Gastroesophageal sphincter (tissue), 4 donors: Measurements from ENCODE around the gene VIPR2. TPM values are rescaled to one million over a fixed set of nuclear protein-coding genes. Genes with fewer than 3 reads are reported as not detected.
"Not testable (repeated sequence)": the region's sequence is repeated elsewhere in the genome, so short reads cannot be mapped to it uniquely, and the experiment has no call there.

Experiments
- ATAC-seq: fragments of 150-250 bp; one replicate; pipeline ENCODE4 v1.9.1; 2016; ENCODE audit warnings: mild to moderate bottlenecking, moderate library complexity
- H3K27ac ChIP-seq, 4 donors: fragments of 200-600 bp; sonication (generic) in 3 of 4; 1 replicate in 3 of 4; 2 replicates in 1 of 4; pipeline ENCODE4 v1.5.1; 2016 to 2019
- H3K27me3 ChIP-seq: fragments of 200-600 bp; sonication (generic); one replicate; pipeline ENCODE4 v1.5.1; 2019
- H3K36me3 ChIP-seq, 2 donors: fragments of 200-600 bp; sonication (generic); one replicate each; pipeline ENCODE4 v1.5.1; 2019; ENCODE audit warnings: control low read depth in 1 of 2
- H3K4me1 ChIP-seq, 3 donors: fragments of 200-600 bp; sonication (generic); 1 replicate in 2 of 3; 2 replicates in 1 of 3; pipeline ENCODE4 v1.5.1; 2016 to 2019; ENCODE audit warnings: control low read depth in 2 of 3
- H3K4me3 ChIP-seq, 2 donors: fragments of 200-600 bp; sonication (generic); one replicate each; pipeline ENCODE4 v1.5.1; 2019; ENCODE audit warnings: mild to moderate bottlenecking in 1 of 2, moderate library complexity in 1 of 2
- H3K9me3 ChIP-seq, 3 donors: fragments of 200-600 bp; sonication (generic); one replicate each; pipeline ENCODE4 v1.5.1; 2017 to 2019; ENCODE audit warnings: control low read depth in 2 of 3
- EP300 ChIP-seq: sonication (generic); formaldehyde crosslinking; IDR thresholded peaks from one replicate; pipeline ENCODE4 v1.6.1; 2017; ENCODE audit warnings: antibody characterized with exemption, mild to moderate bottlenecking
- POLR2A ChIP-seq, 2 donors: fragments of 450-650 bp; IDR thresholded peaks; one replicate each; pipeline ENCODE4 v1.6.1; 2017; ENCODE audit warnings: antibody characterized with exemption in 2 of 2, mild to moderate bottlenecking in 2 of 2, moderate library complexity in 1 of 2
- POLR2AphosphoS5 ChIP-seq: sonication (generic); formaldehyde crosslinking; IDR thresholded peaks from one replicate; pipeline ENCODE4 v1.6.1; 2017; ENCODE audit warnings: antibody characterized with exemption
- WGBS, 2 donors: methylation state at CpG; one replicate each; pipeline ENCODE4 v1.1.5; 2018; ENCODE audit warnings: low coverage in 1 of 2; 5-methylcytosine and 5-hydroxymethylcytosine counted together
- total RNA-seq, 4 donors: library from RNA; depleted of rRNA; stranded (reverse); fragments of >200 nt; gene quantifications; one replicate each; pipeline ENCODE4 v1.1.0, GENCODE V29; 2016
- TF ChIP-seq, protein P1 (sequence below), 4 experiments: fragments of 200-600 bp in 2 of 4; fragments of 450-650 bp in 2 of 4; sonication (generic) in 1 of 4; IDR thresholded peaks; one replicate each; pipeline ENCODE4 v1.5.1; 2017 to 2019; ENCODE audit warnings: antibody characterized with exemption in 4 of 4, mild to moderate bottlenecking in 2 of 4, moderate library complexity in 2 of 4

The VIPR2 gene
- total RNA-seq, 4 donors from 2014 or later, result 13.3 to 52.5 (median 27.4) TPM

DNA sequence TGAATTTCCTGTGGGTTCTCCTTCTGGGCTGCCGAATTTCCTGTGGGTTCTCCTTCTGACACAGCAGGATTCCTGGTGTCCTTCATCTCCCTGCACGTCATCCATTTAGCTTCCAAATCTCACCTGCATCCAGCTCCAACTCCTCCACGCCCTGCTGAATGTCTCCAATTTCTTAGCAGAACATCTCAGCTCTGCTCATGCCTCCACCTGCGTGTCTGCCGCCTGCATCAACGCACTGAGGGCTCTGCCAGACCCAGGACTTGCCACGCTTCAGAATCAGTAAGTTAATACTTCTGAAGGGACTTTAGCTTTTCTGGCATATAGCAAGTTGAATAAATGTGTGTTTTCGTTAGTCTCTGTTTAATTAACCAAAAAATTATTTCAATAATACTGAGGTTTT lies 31.1 kb upstream of the VIPR2 start:
- Histone ChIP-seq H3K36me3 (no peaks in the 10 kb centered on the region), H3K4me3 (no peak overlapping the region), H3K27ac (no peak overlapping the region), H3K27me3 (no peaks in the 10 kb centered on the region), H3K4me1 (no peaks in the 10 kb centered on the region), H3K9me3 (peaks cover 0 to 11% (median 0%) of the 10 kb centered on the region in 3 donors)
- 82 to 90% methylated on average over 7 to 8 of the region's 8 CpGs for WGBS, 2 donors
- ATAC-seq, result no peak
- no peak for TF ChIP-seq POLR2AphosphoS5

DNA sequence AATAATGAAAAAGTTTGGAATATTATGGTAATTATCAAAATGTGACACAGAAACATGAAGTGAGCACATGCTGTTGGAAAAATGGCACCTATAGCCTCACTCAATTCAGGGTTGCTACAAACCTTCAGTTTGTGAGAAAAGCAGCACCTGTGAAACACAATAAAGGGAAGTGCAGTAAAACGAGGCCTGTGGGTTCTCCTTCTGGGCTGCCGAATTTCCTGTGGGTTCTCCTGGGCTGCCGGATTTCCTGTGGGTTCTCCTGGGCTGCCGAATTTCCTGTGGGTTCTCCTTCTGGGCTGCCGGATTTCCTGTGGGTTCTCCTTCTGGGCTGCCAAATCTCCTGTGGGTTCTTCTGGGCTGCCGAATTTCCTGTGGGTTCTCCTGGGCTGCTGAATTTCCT lies 30.4 kb upstream of the VIPR2 start:
- H3K9me3 ChIP-seq, result peaks cover 0 to 11% (median 0%) of the 10 kb centered on the region in 3 donors
- 79 to 86% methylated on average over 4 to 6 of the region's 6 CpGs for WGBS, 2 donors
- not testable (repeated sequence) for H3K4me1 ChIP-seq, H3K27me3 ChIP-seq, H3K4me3 ChIP-seq, ATAC-seq, H3K27ac ChIP-seq, H3K36me3 ChIP-seq

DNA sequence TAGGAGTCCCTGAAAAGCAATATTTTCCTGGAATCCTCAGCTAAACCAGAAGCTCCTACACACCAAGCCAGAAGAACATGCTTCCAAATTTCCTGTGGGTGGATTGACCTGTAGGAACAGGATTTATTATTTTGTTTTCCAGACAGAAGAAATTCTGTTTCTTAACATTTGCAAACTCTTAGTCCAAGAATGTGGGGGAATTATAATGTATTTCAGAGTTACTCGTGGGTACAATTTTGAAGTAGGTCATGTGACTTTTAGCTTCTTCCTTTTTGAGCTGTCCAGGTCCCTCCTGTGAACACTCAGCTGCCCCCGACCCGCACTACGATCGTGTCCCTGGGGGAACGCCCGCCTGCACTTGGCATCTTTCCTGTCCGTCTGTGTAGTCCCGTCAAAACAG lies 27.7 kb upstream of the VIPR2 start:
- TF ChIP-seq, protein P1, sequence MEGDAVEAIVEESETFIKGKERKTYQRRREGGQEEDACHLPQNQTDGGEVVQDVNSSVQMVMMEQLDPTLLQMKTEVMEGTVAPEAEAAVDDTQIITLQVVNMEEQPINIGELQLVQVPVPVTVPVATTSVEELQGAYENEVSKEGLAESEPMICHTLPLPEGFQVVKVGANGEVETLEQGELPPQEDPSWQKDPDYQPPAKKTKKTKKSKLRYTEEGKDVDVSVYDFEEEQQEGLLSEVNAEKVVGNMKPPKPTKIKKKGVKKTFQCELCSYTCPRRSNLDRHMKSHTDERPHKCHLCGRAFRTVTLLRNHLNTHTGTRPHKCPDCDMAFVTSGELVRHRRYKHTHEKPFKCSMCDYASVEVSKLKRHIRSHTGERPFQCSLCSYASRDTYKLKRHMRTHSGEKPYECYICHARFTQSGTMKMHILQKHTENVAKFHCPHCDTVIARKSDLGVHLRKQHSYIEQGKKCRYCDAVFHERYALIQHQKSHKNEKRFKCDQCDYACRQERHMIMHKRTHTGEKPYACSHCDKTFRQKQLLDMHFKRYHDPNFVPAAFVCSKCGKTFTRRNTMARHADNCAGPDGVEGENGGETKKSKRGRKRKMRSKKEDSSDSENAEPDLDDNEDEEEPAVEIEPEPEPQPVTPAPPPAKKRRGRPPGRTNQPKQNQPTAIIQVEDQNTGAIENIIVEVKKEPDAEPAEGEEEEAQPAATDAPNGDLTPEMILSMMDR (IDR thresholded peaks at IDR 0.05), result no peak
- TF ChIP-seq EP300, result no peak
- TF ChIP-seq POLR2AphosphoS5, result no peak
- no peak for TF ChIP-seq POLR2A (IDR thresholded peaks at IDR 0.05)
- Histone ChIP-seq H3K4me1 (no peaks in the 10 kb centered on the region), H3K9me3 (peaks cover 0 to 11% (median 0%) of the 10 kb centered on the region in 3 donors), H3K27me3 (no peaks in the 10 kb centered on the region), H3K36me3 (no peaks in the 10 kb centered on the region), H3K27ac (no peak overlapping the region), H3K4me3 (no peak overlapping the region)
- 68 to 77% methylated on average over 9 of the region's 9 CpGs for WGBS, 2 donors
- peak; percentile 36 for ATAC-seq

DNA sequence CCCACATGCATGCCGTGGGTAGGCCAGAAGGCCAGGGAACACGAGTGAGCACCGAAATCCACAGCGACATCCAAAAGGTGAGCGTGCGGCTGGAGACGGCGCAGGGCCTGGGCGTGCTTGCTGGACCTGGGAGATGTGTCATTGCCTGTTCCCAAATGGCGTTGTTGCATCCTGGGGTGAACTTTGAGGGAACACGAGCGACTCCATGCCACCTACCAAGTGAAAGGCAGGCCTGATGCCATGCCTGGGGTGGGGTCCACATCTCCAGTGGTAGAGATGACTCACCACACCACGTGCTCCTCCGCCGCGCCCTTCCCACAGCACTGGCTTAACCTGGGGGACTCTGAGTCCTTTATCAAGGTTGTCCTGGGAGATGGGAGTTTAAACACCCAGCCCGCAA lies 24.7 kb upstream of the VIPR2 start:
- Histone ChIP-seq H3K27ac (no peak overlapping the region), H3K4me3 (no peak overlapping the region), H3K4me1 (no peaks in the 10 kb centered on the region), H3K9me3 (peaks cover 0 to 8% (median 0%) of the 10 kb centered on the region in 3 donors), H3K36me3 (no peaks in the 10 kb centered on the region), H3K27me3 (no peaks in the 10 kb centered on the region)
- no peak for ATAC-seq
- TF ChIP-seq, protein P1 (IDR thresholded peaks at IDR 0.05), result no peak
- TF ChIP-seq EP300 (no peak), POLR2A (IDR thresholded peaks at IDR 0.05) (no peak), POLR2AphosphoS5 (no peak)
- 82 to 83% methylated on average over 3 to 12 of the region's 17 CpGs for WGBS, 2 donors

DNA sequence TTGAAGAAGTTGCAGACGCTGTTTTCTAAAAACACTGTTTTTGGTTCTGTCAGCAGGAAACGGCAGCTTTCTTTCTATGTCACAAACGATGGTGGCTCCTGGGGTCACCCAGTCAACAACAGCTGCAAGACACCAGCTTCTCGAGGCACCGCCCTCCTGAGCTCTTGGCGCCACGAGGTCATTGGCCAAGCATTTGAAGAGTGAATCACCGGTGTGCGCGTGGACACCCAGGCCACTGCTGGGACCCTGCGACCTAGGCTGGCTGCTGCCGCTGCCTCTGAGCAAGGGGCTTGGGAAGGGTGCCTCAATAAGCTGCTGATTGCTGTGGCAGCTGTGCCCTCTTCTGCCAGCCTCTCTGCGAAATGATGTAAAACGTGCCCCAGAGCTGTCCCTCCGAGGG lies 22.5 kb upstream of the VIPR2 start:
- Histone ChIP-seq H3K4me1 (no peaks in the 10 kb centered on the region), H3K27me3 (no peaks in the 10 kb centered on the region), H3K9me3 (no peaks in the 10 kb centered on the region), H3K36me3 (no peaks in the 10 kb centered on the region), H3K4me3 (no peak overlapping the region), H3K27ac (no peak overlapping the region)
- ATAC-seq, result no peak
- TF ChIP-seq POLR2A (IDR thresholded peaks at IDR 0.05), result no peak
- TF ChIP-seq EP300, result no peak
- TF ChIP-seq, protein P1 (IDR thresholded peaks at IDR 0.05), result no peak
- no peak for TF ChIP-seq POLR2AphosphoS5
- 52% methylated on average over 5 of the region's 15 CpGs; no CpG with 5 or more reads in 1 of the 2 donors for WGBS, 2 donors

DNA sequence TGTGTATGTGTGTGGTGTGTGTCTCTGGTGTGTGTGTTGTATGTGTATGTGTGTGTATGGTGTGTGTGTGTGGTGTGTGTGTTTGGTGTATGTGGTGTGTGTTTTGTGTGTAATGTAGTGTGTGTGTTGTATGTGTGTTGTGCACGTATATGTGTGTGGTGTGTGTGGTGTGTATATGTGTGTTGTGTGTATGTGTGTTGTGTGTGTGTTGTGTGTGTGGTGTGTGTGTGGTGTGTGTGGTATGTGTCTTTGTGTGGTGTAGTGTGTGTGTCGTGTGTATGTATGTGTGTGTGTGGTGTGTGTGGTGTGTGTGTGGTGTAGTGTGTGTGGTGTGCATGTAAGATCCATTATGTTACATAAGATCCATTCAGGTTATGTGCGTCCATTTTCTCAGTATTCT lies 21.9 kb upstream of the VIPR2 start:
- Histone ChIP-seq H3K9me3 (no peaks in the 10 kb centered on the region), H3K4me3 (no peak overlapping the region), H3K36me3 (no peaks in the 10 kb centered on the region), H3K4me1 (no peaks in the 10 kb centered on the region), H3K27me3 (no peaks in the 10 kb centered on the region), H3K27ac (no peak overlapping the region)
- 56 to 67% methylated on average over 3 of the region's 3 CpGs for WGBS, 2 donors
- TF ChIP-seq EP300 (no peak), POLR2AphosphoS5 (no peak), POLR2A (IDR thresholded peaks at IDR 0.05) (no peak)
- TF ChIP-seq, protein P1 (IDR thresholded peaks at IDR 0.05), result no peak
- no peak for ATAC-seq
